NOMO-1 treated with DMSO at 0.1 percent for 48 hours (cell line): Measurements from ENCODE around the gene KIF21B.
A peak's percentile ranks its signal among the peaks of the same experiment; 100 is the strongest.

ENCODE experiments used
- DNase-seq: peaks from one replicate; lab custom pipeline; 2025; ENCODE audit not compliant: unreplicated experiment; lab: John Stamatoyannopoulos, UW

The KIF21B gene

GRCh38 chr1:201049248-201049831 lies 25.8 kb upstream of the KIF21B start:
- no peak for DNase-seq

- no peak for DNase-seq
Measured at GRCh38 chr1:201048521-201048920, 25.0 kb upstream of the KIF21B start.

DNA sequence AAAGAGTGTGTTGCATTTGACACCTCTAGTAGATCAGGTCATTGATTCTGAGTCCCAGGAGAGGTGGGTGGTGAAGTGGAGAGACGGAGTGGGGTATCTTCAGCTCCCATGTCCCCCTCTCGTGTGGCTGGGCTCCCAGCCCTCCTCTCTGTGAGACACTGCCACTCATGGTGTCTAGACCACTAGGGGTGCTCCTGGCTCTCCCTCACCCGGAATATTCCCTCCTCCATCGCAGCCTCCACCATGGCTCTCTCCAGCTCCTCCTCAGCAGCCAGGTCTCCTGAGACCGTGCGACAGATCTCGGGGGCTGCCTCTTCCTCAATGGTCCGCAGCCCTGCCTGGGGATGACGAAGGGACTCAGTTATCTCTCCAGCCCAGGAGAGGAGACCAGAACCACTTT lies 20.6 kb upstream of the KIF21B start:
- DNase-seq = no peak

DNA sequence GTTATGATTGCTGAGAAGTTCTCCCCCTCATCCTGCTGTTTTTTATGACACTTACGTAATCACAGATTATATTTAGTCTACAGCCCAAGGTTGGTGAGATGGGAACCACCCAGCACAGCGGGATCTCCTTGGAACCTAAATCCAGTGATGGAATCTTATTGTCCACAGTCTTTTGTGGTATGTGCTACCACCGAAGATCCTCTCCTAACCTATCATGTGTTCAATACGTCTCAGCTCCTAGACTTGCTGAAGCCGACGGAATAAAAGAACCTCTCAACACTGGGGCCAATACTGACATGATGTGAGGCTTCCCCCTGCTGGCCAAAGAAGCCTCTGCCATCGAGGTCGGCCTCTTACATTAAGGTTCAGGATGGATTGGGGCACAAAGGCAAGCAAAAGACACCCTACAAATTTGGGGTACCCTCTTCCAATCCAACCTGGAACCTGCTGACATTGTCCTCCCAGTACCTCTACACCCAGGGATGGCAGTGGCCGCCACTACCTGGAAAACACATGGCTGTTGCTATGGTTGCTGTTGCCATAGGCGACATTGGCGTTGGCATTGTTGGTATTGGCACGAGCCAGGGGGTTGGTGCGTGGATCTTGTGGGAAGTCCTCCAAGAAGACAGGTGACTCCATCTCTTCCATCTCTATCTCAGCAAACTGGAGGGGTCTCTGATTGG lies 19.4 kb upstream of the KIF21B start:
- DNase-seq = peak; percentile 80

DNA sequence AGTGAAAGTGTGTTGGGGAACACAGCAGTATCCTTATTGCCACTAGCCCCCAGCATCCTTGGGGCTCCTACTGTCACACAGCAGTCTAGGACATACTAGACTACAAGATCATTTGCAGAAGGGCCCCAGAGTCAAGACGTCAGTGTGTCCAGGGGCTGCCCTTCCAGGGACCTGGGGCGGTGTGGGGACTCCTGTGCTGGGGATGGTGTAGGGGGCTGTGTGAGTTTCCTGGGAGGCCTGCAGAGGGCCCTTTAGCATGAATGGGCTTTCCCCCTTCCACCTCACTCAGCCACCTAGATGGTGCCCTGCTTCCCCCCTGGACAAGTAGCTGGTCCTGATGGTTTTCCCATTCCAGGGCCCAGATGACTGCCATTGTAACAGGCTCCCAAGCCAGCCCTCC lies 17.5 kb upstream of the KIF21B start:
- no peak for DNase-seq

DNA sequence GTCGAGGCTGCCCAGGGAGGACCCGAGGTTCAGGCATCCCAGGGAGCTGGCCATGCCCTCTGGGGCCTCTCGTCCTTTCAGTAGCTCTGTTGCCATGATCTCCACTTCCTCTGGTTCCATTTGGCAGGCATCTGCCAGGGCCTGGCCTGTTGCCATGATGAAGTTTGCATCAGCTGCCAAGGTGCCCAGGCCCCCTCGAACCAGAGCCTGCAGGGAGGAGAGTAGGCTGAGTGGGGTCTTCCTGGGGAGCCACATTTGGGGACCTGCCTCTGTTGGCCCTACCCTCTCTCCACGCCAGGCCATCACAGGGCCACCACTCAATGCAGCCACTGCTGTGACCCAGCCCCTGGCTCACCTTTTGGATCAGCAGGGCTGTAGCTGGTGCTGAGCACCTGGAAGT lies 16.4 kb upstream of the KIF21B start:
- no peak for DNase-seq

DNA sequence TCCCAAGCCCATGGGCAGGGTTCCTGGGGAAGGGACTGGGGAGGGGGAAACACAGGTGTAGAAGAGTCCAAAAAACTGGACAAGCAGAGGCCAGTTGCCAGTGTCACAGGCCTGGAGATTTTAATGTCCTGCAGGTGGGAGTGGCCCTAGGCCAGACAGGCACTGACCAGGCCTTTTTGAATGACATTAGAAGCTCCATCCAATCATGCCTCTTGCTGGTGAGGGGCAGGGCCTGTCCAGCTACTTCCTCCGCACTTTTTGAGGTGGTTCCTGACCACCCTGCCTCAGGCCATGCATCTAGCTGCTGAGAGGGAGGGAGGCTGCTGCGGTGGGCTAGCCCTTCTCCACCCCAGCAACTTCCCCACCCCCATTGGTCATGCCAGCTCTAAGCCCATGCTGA lies 15.9 kb upstream of the KIF21B start:
- no peak for DNase-seq

- DNase-seq = no peak
Measured at GRCh38 chr1:201038186-201038876, 14.8 kb upstream of the KIF21B start.

DNA sequence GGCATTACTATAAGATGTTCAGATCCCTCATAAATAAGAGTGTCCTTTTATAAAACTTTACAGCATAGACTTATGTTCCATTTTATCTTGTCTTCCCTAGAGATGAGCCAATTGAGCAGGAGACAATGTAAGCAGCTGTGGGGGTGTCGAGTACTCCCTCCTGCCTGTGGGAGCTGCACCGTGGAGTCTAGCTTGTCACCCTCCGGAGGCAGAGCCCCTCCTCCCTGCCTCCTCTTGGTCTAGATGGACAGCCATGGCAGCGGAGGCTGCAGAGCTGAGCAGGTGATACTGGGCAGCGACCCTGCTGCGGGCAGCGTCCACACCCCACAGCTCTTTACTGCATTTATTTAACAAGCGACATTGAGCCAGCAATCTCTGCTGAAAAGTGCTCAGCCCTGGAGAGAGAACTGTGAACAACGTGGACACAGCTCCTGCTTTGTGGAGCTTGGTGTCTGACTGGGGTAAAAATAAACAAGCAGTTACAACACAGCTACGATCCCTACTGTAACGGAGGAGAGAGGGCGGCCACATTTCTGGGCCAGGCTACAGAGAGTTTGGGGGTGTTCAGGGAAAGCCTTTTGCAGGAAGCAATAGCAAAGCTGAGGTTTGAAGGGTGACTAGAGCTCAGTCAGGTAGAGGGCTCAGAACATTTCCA lies 12.8 kb upstream of the KIF21B start:
- no peak for DNase-seq

DNA sequence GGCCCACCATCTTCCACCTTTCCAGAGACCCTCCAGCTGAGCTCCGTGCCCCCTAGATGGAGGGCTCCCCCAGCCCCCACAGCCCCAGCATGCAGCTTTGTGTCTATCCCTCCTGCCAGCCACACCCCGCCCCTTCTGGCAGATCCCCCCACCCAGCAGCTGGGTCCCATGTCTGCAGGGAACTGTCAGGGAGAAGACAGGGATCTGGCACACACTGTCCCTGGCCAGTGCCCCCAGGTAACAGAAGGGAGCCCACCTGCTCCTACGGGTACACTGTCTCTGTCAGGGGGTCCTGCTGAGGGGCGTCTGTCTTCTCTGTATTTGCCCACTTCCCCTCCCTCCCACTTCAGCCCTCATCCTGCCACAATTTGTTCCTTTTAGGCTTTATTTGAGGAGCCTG lies 11.2 kb upstream of the KIF21B start:
- DNase-seq = no peak

- DNase-seq = no peak
Measured at GRCh38 chr1:201032408-201032807, 8.9 kb upstream of the KIF21B start.

DNA sequence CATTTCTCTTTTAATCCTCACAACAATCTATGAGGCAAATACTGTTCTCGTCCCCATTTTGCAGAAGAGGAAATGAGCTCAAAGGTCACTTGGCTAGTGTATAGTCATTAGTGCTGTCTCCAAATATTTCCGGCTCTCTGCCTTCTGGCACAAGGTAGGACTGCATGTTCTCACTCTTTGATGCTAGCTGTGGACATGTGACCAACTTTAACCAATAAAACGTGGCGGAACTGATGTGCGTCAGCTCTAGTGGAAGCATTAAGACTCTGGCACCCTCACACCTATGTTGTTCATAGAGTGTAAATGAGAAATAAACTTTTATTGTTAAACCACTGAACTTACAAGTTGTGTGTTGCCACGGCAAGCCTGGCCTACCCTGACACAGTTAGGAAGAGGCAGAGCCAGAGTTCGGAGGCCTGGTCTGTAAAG lies 5.0 kb upstream of the KIF21B start:
- peak; percentile 92 for DNase-seq

GRCh38 chr1:201026836-201027235 lies 3.3 kb upstream of the KIF21B start:
- peak; percentile 79 for DNase-seq

DNA sequence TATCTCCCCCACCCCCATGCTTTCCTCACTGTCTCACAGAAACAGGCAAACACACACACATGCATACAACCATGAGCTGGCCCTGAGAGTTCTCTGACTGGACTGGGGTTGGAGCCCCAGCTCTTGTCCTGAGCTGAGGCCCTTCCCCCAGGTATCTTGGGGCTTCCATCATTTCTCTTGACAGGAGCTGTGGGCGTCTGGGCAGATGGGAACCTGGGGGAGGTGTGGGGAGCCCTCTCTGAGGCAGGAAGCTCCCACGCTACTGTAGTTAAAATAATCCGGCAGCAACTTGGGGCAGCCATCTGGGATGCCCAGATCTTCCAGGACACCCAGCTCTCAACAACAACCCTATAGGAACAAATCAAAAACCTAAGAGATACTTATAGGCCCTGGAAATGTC lies 2.7 kb upstream of the KIF21B start:
- DNase-seq = no peak

DNA sequence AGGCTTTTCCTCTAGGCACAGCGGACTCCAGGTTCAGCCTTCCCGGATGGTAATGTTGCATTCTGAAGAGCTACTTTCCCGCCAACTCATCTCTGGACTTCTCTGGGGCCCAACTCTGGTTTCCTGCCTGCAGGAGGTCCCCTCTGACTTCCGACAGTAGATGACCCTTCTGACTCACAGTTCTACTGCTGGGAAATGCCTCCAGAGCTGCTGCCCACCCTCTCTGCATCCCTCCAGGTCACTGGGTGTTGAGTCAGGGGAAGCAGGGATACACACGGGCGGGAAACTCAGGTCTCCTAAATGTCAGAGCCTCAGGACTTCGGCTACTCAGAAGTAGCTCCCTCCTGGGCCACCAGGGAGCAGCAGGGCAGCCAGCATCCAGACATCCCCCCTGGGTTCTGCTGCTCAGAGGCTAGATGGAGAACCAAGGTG lies 2.1 kb upstream of the KIF21B start:
- DNase-seq = peak; percentile 15

DNA sequence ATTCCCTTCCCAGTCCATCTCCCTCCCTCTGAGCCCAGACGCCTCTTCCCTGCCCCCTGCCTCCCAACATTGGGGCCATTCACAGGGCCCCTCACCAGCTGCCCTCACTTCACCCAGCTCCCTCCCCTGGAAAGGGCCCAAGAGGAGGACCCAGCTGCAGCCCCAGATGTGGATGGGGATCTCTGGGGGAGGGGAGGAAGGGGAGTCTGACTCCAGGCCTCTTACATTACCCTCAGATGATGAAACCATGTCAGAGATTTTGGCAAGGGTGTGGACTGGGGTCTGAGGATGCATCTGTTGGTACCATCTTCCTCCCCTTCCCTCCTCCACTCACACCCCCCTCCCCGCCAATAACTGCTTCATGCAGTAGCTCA lies 1.1 kb upstream of the KIF21B start:
- no peak for DNase-seq

DNA sequence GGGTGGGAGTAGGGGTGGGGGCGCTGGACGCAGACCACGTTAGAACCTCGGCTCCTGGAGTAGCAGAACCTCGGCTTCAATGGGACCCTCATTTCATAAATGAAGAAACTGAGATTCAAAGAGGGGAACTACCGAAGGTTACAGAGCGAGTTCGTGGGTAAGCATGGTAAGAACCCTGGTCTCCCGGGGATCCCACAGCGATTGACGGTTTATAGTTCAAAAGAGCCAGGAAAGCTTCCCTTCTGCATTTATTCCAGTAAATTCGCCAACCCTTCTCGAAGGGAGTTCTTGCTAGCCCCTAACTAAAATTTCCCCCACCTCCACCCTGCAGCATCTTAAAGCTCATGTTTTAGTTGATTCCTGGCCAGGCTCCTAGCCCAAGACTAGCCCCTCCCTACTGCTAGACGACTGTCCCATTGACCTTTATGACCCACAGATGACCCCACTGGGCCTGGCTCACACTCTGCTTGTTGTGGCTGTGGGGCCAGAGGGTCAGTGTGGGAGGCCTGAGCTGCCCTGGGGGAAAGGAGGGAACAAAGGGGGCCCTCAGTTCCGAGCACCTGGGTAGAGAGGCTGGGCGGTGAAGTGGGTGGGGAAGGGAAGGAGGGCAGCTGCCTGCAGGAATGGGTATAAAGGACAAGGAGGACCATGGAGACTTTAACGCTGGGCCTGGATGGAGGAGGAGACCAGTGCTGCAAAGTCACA lies 558 bp upstream of the KIF21B start:
- DNase-seq = no peak

DNA sequence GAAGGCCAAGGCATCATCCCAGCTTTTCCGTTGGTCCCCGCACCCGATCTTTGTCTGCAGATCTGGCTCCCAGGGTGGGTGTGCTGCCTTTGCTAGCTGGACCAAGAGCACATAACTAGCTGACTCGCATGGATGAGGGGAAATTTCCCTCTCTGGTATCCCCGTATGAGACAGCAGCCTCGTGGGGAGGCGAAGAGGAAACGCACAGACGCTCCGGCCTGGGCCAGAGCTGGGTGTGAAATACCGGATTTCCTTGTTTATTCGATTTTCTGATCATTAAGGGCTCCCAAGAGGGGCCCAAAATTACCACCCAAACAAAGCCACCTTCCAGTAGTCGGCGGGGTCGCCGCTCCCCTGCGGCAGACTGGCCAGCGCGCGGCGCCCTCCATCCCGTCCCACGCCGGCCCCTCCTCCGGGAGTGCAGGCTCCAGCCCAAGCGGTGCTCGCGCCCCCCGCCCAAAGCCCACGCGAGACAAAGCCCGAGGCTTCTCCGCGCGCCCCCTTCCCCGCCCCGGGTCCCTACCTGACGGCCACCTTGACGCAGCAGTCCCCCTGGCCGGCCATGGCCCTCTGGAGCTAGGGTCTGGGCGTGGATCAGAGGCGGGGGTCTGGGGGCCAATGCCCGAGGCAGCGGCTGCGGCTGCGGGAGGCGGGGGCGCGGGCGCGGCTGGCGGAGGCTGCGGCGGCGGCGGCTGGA lies 546 bp downstream of the KIF21B start:
- DNase-seq = peak; percentile 39

DNA sequence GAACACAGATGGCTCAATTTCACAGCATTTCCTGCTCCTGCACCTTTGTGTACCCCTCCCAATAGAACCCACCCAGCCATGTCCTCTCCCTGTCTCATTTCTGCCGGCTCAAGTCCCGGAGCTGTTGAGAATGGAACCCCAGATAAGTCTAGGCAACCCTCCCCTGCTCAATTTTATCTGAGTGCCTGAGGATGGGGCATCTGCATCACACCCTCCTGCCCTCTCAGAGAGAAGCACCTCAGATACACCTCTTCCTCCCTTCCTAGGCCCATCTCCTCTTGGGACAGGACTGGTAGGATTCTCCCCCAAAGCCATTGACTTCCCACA lies 1.1 kb downstream of the KIF21B start:
- DNase-seq = no peak

DNA sequence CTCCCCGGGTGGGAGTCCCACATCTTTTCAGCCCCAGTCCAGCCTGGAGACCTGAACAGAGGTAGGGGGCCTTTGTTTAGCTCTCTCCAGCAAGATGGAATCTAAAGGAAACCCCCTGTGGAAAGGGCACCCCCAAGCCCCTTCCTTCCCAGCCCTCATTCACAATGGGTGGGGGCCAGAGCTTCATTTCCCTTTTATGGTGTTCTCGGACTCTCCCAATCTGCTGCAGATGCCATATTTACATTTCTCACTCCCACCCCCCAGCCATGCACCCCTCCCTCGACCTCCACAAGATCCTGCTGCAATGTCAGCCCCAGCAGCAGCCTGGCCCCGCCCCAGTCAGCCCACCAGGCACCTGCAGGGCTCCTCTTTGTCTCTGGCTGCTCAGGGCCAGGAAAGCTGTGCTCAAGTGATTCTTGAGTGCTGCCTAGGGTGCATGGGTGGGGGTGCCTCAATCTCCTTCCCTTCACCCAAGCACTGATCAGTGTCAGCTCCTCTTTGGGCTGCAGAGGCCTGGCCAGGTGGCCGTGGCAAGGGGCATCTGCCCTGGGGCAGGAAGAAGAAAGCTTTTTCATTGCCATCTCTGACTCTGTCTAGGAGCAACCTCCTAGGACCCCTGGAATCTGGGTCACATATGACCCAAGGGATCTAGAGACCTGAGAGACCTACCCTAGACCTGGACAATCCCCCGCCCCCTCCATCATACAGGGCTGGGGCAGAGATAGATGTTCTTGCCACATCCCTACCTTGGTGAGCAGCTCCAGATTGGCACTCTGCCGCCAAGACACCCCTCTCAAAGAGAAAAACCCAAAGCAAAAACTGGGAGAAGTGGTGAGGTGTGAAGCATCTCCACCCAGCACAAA lies 1.7 kb downstream of the KIF21B start:
- DNase-seq = no peak
